OCI-LY3 (cell line): Measurements from ENCODE around the gene PRPF4.
"Not testable (repeated sequence)": the region's sequence is repeated elsewhere in the genome, so short reads cannot be mapped to it uniquely, and the experiment has no call there.

Experiments
- H2AFZ ChIP-seq: fragments of 200-600, 300-600 bp; shearing (Covaris generic); 2 replicates; pipeline ENCODE4 v1.6.0; 2014; ENCODE audit warnings: antibody characterized with exemption, low read depth, low read length
- H3K27ac ChIP-seq: fragments of 200-600, 300-600 bp; sonication (generic); 2 replicates; pipeline ENCODE4 v1.5.1; 2014; ENCODE audit warnings: mild to moderate bottlenecking, low read length, moderate library complexity, mixed read lengths
- H3K27me3 ChIP-seq: fragments of 200-600, 300-600 bp; sonication (generic); 2 replicates; pipeline ENCODE4 v1.6.1; 2014; ENCODE audit warnings: low read depth, low read length, mixed read lengths
- H3K36me3 ChIP-seq: fragments of 200-600, 300-600 bp; sonication (generic); replicated peaks from 2 replicates; pipeline ENCODE3; 2014; ENCODE audit warnings: low read depth, low read length, mixed read lengths
- H3K4me1 ChIP-seq: fragments of 300-600, 200-600 bp; sonication (generic); 2 replicates; pipeline ENCODE4 v1.6.1; 2014; ENCODE audit warnings: low read length, mixed read lengths
- H3K4me2 ChIP-seq: fragments of 200-600, 300-600 bp; sonication (generic); 2 replicates; pipeline ENCODE4 v1.6.1; 2014; ENCODE audit warnings: low read length, mixed read lengths
- H3K4me3 ChIP-seq: fragments of 300-600, 200-600 bp; sonication (generic); 2 replicates; pipeline ENCODE4 v1.5.1; 2014; ENCODE audit warnings: antibody characterized with exemption, mild to moderate bottlenecking, low read length, moderate library complexity
- H3K79me2 ChIP-seq: fragments of 300-600, 200-600 bp; shearing (Covaris generic); 2 replicates; pipeline ENCODE4 v1.6.1; 2014; ENCODE audit warnings: mild to moderate bottlenecking, low read length, mixed read lengths
- H3K9ac ChIP-seq: fragments of 300-600, 200-600 bp; shearing (Covaris generic); 2 replicates; pipeline ENCODE4 v1.6.0; 2014; ENCODE audit warnings: mild to moderate bottlenecking, low read length, moderate library complexity
- H3K9me3 ChIP-seq: fragments of 200-600, 300-600 bp; shearing (Covaris generic); 2 replicates; pipeline ENCODE4 v1.6.1; 2014; ENCODE audit warnings: low read length, mixed read lengths; ENCODE audit not compliant: insufficient read depth
- H4K20me1 ChIP-seq: fragments of 200-600, 300-600 bp; sonication (generic); 2 replicates; pipeline ENCODE4 v1.6.1; 2016; ENCODE audit warnings: low read length, mixed read lengths; ENCODE audit not compliant: insufficient read depth
- EZH2phosphoT487 ChIP-seq: fragments of 200-600 bp; shearing (Covaris generic); IDR thresholded peaks from 2 replicates; pipeline ENCODE4 v1.6.1; 2018; ENCODE audit warnings: antibody characterized with exemption, mixed run types, low read depth
- TF ChIP-seq, protein P1 (sequence below): fragments of 200-600, 300-600 bp; sonication (generic); IDR thresholded peaks from 2 replicates; pipeline ENCODE4 v1.5.1; 2014; ENCODE audit warnings: antibody characterized with exemption, low read length, low read depth

Gene PRPF4

GRCh38 chr9:113281356-113281755 is 5.9 kb downstream of the PRPF4 start:
- no peaks in the 10 kb centered on the region for H3K27me3 ChIP-seq
- H3K79me2 ChIP-seq: peaks cover 22% of the 10 kb centered on the region
- peaks cover 65% of the 10 kb centered on the region for H3K36me3 ChIP-seq
- no peaks in the 10 kb centered on the region for H4K20me1 ChIP-seq
- peaks cover 3% of the 10 kb centered on the region for H3K4me1 ChIP-seq
- H3K9ac ChIP-seq: no peak overlapping the region
- no peak for TF ChIP-seq EZH2phosphoT487
- TF ChIP-seq, protein P1, sequence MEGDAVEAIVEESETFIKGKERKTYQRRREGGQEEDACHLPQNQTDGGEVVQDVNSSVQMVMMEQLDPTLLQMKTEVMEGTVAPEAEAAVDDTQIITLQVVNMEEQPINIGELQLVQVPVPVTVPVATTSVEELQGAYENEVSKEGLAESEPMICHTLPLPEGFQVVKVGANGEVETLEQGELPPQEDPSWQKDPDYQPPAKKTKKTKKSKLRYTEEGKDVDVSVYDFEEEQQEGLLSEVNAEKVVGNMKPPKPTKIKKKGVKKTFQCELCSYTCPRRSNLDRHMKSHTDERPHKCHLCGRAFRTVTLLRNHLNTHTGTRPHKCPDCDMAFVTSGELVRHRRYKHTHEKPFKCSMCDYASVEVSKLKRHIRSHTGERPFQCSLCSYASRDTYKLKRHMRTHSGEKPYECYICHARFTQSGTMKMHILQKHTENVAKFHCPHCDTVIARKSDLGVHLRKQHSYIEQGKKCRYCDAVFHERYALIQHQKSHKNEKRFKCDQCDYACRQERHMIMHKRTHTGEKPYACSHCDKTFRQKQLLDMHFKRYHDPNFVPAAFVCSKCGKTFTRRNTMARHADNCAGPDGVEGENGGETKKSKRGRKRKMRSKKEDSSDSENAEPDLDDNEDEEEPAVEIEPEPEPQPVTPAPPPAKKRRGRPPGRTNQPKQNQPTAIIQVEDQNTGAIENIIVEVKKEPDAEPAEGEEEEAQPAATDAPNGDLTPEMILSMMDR: no peak
- no peaks in the 10 kb centered on the region for H3K9me3 ChIP-seq
- no peak overlapping the region for H2AFZ ChIP-seq
- H3K4me2 ChIP-seq: no peak overlapping the region
- H3K27ac ChIP-seq: no peak overlapping the region
- H3K4me3 ChIP-seq: no peak overlapping the region

DNA sequence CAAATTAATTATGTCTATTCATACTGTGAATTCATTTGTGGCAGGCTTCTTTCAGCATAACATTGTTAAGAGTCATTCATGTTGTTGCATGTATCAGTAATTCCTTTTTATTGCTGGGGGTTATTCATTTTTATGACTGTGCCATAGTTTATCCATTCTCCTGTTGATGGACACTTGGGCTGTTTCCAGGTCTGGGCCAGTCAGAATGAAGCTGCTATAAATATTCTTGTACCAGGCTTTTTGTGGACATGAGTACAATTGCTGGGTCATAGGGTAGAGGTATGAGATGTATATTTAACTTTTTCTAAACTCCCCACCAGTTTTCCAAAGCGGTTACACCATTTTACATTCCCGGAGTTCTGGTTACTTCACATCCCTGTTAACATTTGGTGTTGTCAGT is 13.6 kb downstream of the PRPF4 start:
- Histone ChIP-seq H3K79me2 (peaks cover 3% of the 10 kb centered on the region), H3K27me3 (no peaks in the 10 kb centered on the region), H3K4me3 (no peak overlapping the region), H3K36me3 (peaks cover 85% of the 10 kb centered on the region), H2AFZ (no peak overlapping the region), H4K20me1 (no peaks in the 10 kb centered on the region), H3K27ac (no peak overlapping the region), H3K9ac (no peak overlapping the region), H3K9me3 (no peaks in the 10 kb centered on the region), H3K4me1 (no peaks in the 10 kb centered on the region), H3K4me2 (no peak overlapping the region)
- TF ChIP-seq, protein P1: no peak
- TF ChIP-seq EZH2phosphoT487: no peak

GRCh38 chr9:113290052-113290607 is 14.7 kb downstream of the PRPF4 start:
- no peaks in the 10 kb centered on the region for H3K4me1 ChIP-seq
- no peaks in the 10 kb centered on the region for H3K9me3 ChIP-seq
- H3K9ac ChIP-seq: no peak overlapping the region
- no peak overlapping the region for H3K27ac ChIP-seq
- H3K27me3 ChIP-seq: no peaks in the 10 kb centered on the region
- H3K4me3 ChIP-seq: no peak overlapping the region
- TF ChIP-seq, protein P1: no peak
- TF ChIP-seq EZH2phosphoT487: no peak
- H3K4me2 ChIP-seq: no peak overlapping the region
- no peak overlapping the region for H2AFZ ChIP-seq
- no peaks in the 10 kb centered on the region for H4K20me1 ChIP-seq
- H3K79me2 ChIP-seq: no peaks in the 10 kb centered on the region; the same call in 1 of the 2 replicates
- H3K36me3 ChIP-seq: peaks cover 79% of the 10 kb centered on the region

- Histone ChIP-seq H4K20me1 (no peaks in the 10 kb centered on the region), H3K27ac (no peak overlapping the region), H3K27me3 (no peaks in the 10 kb centered on the region), H3K79me2 (no peaks in the 10 kb centered on the region), H3K9ac (no peak overlapping the region), H3K4me2 (no peak overlapping the region), H3K4me1 (0 out of 2 replicates have a peak, but pooled peaks cover 2% of the 10 kb centered on the region), H3K36me3 (peaks cover 55% of the 10 kb centered on the region), H3K9me3 (no peaks in the 10 kb centered on the region), H2AFZ (no peak overlapping the region), H3K4me3 (no peak overlapping the region)
- TF ChIP-seq EZH2phosphoT487: no peak
- TF ChIP-seq, protein P1: no peak
These were observed 17.9 kb downstream of the PRPF4 start for GRCh38 chr9:113293285-113293878.

GRCh38 chr9:113296247-113296646 is 20.8 kb downstream of the PRPF4 start:
- not testable (repeated sequence) for H4K20me1 ChIP-seq, H3K9ac ChIP-seq, H3K27ac ChIP-seq, H3K27me3 ChIP-seq, H3K9me3 ChIP-seq, H3K4me1 ChIP-seq, H3K4me3 ChIP-seq, H3K79me2 ChIP-seq, H3K4me2 ChIP-seq, H2AFZ ChIP-seq
- peaks cover 29% of the 10 kb centered on the region for H3K36me3 ChIP-seq
